ENCODE data around the gene FRAT1.

The FRAT1 gene

DNA sequence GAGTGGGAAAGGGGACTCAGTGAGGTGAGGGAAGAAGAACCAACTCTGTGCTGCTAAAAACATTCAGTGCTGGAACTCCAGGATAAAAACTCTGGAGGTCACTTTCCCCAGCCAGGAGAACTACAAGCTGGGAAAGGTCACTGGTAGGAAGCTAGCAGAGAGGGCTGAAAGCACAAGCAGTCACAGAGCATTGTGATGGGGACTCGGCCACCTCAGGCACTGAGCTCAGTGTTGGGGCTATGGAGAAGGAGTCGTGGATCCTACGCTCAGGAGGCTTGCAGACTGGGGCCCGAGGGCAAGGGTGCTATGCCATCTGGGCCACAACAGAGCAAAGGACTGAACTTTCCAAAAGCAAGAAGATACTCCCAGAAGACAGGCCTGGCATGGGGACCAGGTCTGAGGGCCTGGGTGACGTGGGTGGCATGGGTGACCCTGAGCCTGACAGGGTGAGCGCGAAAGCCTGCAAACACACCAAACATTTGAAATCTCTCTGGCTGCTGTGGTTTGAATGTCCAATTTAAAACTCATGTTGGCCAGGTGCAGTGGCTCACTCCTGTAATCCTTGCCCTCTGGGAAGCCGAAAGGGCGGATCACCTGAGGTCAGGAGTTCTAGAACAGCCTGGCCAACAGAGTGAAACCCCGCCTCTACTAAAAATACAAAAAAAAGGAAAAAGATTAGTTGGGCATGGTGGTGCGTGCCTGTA, 16.8 kb upstream of the FRAT1 start:
- H3K4me3 ChIP-seq (ENCODE audit: low read depth, low read length): no peak overlapping the region
- no peaks in the 10 kb centered on the region for H3K36me3 ChIP-seq
- no peak overlapping the region for H3K27ac ChIP-seq
- TF ChIP-seq, protein P1, sequence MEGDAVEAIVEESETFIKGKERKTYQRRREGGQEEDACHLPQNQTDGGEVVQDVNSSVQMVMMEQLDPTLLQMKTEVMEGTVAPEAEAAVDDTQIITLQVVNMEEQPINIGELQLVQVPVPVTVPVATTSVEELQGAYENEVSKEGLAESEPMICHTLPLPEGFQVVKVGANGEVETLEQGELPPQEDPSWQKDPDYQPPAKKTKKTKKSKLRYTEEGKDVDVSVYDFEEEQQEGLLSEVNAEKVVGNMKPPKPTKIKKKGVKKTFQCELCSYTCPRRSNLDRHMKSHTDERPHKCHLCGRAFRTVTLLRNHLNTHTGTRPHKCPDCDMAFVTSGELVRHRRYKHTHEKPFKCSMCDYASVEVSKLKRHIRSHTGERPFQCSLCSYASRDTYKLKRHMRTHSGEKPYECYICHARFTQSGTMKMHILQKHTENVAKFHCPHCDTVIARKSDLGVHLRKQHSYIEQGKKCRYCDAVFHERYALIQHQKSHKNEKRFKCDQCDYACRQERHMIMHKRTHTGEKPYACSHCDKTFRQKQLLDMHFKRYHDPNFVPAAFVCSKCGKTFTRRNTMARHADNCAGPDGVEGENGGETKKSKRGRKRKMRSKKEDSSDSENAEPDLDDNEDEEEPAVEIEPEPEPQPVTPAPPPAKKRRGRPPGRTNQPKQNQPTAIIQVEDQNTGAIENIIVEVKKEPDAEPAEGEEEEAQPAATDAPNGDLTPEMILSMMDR (IDR thresholded peaks at IDR 0.05; ENCODE audit: low read depth, low read length): no peak
- DNase-seq: no peak
- H3K9me3 ChIP-seq (ENCODE audit: severe bottlenecking): no peaks in the 10 kb centered on the region
- H3K27me3 ChIP-seq (ENCODE audit: insufficient read depth, low read depth, severe bottlenecking): no peaks in the 10 kb centered on the region

DNA sequence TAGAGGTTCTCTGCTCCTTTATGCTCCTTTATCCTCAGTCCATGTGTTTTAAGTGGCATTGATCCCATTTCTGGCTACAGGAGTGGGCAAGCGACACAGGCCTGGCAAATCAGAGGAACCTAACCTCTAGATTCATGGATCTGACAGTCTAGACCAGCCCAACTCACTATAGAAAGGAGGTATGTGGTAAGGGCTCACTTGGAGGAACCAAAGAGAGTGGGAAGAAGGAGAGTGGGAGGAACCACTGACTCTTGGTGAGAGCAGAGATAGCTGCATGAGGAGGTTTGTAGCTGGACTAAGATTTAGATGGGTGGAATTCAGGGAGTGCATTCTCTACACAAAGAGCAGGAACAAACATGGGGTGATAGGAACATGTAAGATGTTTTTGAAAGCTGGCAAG, 11.6 kb upstream of the FRAT1 start:
- H3K9me3 ChIP-seq (ENCODE audit: severe bottlenecking): no peaks in the 10 kb centered on the region
- no peak overlapping the region for H3K27ac ChIP-seq
- TF ChIP-seq, protein P1 (IDR thresholded peaks at IDR 0.05; ENCODE audit: low read depth, low read length): no peak
- DNase-seq: no peak
- H3K4me3 ChIP-seq (ENCODE audit: low read depth, low read length): no peak overlapping the region
- H3K27me3 ChIP-seq (ENCODE audit: insufficient read depth, low read depth, severe bottlenecking): no peaks in the 10 kb centered on the region
- H3K36me3 ChIP-seq: no peaks in the 10 kb centered on the region

DNA sequence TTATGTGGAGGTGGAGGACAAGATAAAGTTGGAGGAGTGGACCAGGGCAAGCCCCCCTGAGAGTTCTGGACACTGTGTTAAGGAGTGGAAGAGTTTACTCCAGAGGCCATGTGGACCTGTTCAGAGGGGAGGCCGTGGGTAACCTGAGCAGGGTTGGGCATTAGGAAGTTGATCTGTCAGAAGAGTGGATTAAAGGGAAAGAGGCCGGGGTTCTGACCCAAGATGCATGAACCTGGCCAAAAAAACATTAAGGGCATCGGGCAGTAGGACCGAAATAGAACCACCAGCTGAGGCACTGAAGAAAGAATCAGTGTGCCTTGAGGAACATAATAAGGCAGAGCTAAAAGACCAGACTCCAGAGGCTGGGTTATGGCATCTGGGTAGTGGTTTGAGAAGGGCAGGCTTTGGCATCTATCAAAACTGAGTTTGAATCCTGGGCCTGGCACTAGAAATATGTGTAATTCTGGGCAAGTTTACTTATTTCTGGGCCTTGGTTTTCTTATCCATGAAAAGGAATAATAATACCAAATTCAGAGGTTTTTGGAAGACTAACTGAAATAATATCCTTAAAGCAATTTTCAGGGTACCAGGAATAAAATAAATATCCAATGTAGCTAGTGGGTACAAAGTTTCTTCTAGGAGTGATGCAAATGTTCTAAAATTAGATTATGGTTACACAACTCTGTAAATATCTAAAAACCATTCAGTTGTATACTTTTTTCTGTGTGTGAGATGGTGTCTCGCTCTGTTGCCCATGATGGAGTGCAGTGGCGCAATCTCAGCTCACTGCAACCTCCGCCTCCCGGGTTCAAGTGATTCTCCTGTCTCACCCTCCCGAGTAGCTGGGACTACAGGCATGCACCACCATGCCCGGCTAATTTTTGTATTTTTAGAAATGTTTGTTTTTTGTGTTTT, 10.9 kb upstream of the FRAT1 start:
- no peaks in the 10 kb centered on the region for H3K27me3 ChIP-seq (ENCODE audit: insufficient read depth, low read depth, severe bottlenecking)
- TF ChIP-seq, protein P1 (IDR thresholded peaks at IDR 0.05; ENCODE audit: low read depth, low read length): no peak
- no peak overlapping the region for H3K4me3 ChIP-seq (ENCODE audit: low read depth, low read length)
- no peaks in the 10 kb centered on the region for H3K36me3 ChIP-seq
- no peak overlapping the region for H3K27ac ChIP-seq
- no peaks in the 10 kb centered on the region for H3K9me3 ChIP-seq (ENCODE audit: severe bottlenecking)
- no peak for DNase-seq

DNA sequence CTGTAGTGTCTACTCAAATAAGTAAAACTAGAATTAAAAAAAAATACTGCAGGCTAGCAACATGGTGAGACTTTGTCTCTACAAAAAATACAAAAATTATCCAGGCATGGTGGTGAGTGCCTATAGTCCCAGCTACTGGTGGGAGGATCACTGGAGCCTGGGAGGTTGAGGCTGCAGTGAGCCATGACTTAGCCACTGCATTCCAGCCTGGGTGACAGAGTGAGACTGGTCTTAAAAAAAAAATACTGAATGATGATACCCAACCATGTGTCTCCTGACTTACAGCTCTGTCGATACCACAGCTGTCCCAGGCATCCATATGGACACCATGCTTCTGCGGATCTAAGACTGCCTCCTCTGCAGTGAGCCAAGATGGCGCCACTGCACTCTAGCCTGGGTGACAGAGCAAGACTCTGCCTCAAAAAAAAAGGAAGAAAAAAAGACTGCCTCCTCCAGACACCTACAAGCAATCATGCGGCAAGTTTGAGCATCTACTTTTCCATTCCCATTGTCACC, 7.9 kb upstream of the FRAT1 start:
- TF ChIP-seq, protein P1 (IDR thresholded peaks at IDR 0.05; ENCODE audit: low read depth, low read length): no peak
- H3K27me3 ChIP-seq (ENCODE audit: insufficient read depth, low read depth, severe bottlenecking): no peaks in the 10 kb centered on the region
- H3K4me3 ChIP-seq (ENCODE audit: low read depth, low read length): no peak overlapping the region
- no peak overlapping the region for H3K27ac ChIP-seq
- no peak for DNase-seq
- H3K9me3 ChIP-seq (ENCODE audit: severe bottlenecking): no peaks in the 10 kb centered on the region
- no peaks in the 10 kb centered on the region for H3K36me3 ChIP-seq

DNA sequence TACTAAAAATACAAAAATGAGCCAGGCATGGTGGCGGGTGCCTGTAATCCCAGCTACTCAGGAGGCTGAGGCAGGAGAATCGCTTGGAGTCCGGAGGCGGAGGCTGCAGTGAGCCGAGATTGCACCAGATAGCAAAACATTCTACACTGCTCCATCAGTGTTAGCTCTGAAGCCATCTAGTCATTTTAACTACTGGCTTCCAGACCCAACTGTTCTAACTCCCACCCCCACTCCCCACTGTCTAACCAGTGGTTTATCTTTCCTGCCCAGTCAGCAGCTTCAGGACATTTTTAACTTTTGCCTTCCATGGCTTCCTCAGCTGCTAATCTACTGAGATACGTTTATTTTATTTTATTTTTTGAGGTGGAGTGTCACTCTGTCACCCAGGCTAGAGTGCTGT, 6.2 kb upstream of the FRAT1 start:
- no peak overlapping the region for H3K27ac ChIP-seq
- H3K36me3 ChIP-seq: no peaks in the 10 kb centered on the region

More for the DNA sequence above, 6.2 kb upstream of the FRAT1 start:
- TF ChIP-seq, protein P1 (IDR thresholded peaks at IDR 0.05; ENCODE audit: low read depth, low read length): no peak
- no peak for DNase-seq
- H3K27me3 ChIP-seq (ENCODE audit: insufficient read depth, low read depth, severe bottlenecking): no peaks in the 10 kb centered on the region
- H3K4me3 ChIP-seq (ENCODE audit: low read depth, low read length): no peak overlapping the region
- no peaks in the 10 kb centered on the region for H3K9me3 ChIP-seq (ENCODE audit: severe bottlenecking)
